HFFc6 (cell line): ENCODE measurements around the gene KRTAP2-4. TPM values are rescaled to one million over a fixed set of nuclear protein-coding genes. Genes with fewer than 3 reads are reported as not detected.
"Not testable (repeated sequence)": the region's sequence is repeated elsewhere in the genome, so short reads cannot be mapped to it uniquely, and the experiment has no call there.

Experiments used
- DNase-seq: peaks from one replicate; pipeline ENCODE4 v3.0.0-alpha.2; 2018
- H3K27ac Mint-ChIP-seq: 2 replicates; pipeline ENCODE4 v1.8.0; 2020; ENCODE audit warnings: mild to moderate bottlenecking, mixed read lengths
- H3K27me3 Mint-ChIP-seq: 2 replicates; pipeline ENCODE4 v1.8.0; 2021; ENCODE audit warnings: mild to moderate bottlenecking, moderate library complexity, mixed read lengths; ENCODE audit not compliant: insufficient read depth
- H3K36me3 Mint-ChIP-seq: 2 replicates; pipeline ENCODE4 v1.8.0; 2021; ENCODE audit warnings: low read depth, mixed read lengths
- H3K4me1 Mint-ChIP-seq: 2 replicates; pipeline ENCODE4 v1.8.0; 2020; ENCODE audit warnings: low read depth, mixed read lengths
- H3K4me3 Mint-ChIP-seq: 2 replicates; pipeline ENCODE4 v1.8.0; 2020; ENCODE audit warnings: mild to moderate bottlenecking, moderate library complexity, mixed read lengths
- H3K9me3 Mint-ChIP-seq: 2 replicates; pipeline ENCODE4 v1.8.0; 2020; ENCODE audit warnings: mild to moderate bottlenecking, mixed read lengths
- total RNA-seq, 6 experiments: library from RNA; stranded (reverse); fragmentation: NEBNext Ultra II Directional; extraction: Animal tissue kit (Norgen Biotek cat#: 25700); gene quantifications; 2 replicates in 1 of 6; 3 replicates in 5 of 6; pipeline ENCODE4 v1.2.3, GENCODE V29; 2021
- TF ChIP-seq, protein P1 (sequence below): fragments of 200-600 bp; sonication (generic); IDR thresholded peaks from 2 replicates; pipeline ENCODE4 v1.5.0; 2021; ENCODE audit warnings: antibody characterized with exemption, mild to moderate bottlenecking

The KRTAP2-4 gene
- total RNA-seq, 6 experiments from 2014 or later: not detected

GRCh38 chr17:41061964-41062363, 3.7 kb downstream of the KRTAP2-4 start:
- TF ChIP-seq, protein P1, sequence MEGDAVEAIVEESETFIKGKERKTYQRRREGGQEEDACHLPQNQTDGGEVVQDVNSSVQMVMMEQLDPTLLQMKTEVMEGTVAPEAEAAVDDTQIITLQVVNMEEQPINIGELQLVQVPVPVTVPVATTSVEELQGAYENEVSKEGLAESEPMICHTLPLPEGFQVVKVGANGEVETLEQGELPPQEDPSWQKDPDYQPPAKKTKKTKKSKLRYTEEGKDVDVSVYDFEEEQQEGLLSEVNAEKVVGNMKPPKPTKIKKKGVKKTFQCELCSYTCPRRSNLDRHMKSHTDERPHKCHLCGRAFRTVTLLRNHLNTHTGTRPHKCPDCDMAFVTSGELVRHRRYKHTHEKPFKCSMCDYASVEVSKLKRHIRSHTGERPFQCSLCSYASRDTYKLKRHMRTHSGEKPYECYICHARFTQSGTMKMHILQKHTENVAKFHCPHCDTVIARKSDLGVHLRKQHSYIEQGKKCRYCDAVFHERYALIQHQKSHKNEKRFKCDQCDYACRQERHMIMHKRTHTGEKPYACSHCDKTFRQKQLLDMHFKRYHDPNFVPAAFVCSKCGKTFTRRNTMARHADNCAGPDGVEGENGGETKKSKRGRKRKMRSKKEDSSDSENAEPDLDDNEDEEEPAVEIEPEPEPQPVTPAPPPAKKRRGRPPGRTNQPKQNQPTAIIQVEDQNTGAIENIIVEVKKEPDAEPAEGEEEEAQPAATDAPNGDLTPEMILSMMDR: peak; percentile 19; the same call in 1 of the 2 replicates
- peak overlapping the region; percentile 93 for H3K27ac Mint-ChIP-seq
- peak; percentile 93 for DNase-seq
- H3K27me3 Mint-ChIP-seq: peaks cover 6% of the 10 kb centered on the region
- peaks cover 13% of the 10 kb centered on the region for H3K36me3 Mint-ChIP-seq
- H3K9me3 Mint-ChIP-seq: no peaks in the 10 kb centered on the region
- peaks cover 92% of the 10 kb centered on the region for H3K4me1 Mint-ChIP-seq
- H3K4me3 Mint-ChIP-seq: peak overlapping the region; percentile 21; the same call in 1 of the 2 replicates

DNA sequence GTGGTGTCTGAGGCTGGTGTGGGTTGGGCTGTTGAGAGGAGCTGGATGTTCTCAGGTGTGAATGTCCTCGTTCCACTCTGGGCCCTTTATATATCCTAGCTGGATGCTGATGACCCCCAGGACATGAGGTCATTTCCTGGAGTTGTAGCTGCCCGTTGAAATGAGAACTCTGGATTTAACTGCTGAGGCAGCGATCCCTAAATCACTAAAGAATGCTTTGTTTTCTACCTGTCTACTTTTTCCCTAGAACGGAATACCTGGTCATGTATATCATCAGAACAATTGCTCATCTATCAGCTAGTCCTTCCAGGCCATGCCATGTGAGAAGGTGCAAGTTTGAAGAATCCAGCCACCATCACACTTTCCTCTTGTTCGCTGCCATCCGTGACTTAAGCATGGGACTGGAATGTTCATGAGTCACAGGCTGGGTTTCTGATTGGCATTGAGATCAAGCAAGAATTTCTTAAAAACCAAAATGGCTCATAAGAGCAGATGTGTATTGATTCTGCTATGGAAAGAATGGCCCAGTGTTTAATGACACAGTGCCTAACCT, 5.6 kb downstream of the KRTAP2-4 start, which contains the start of gene KRTAP2-3:
TSS of gene KRTAP2-3 (minus strand) at position 63 of the 553 bp plus-strand sequence. CDS start 64 bp downstream, outside the sequence.
- H3K27me3 Mint-ChIP-seq: peaks cover 4% of the 10 kb centered on the region
- DNase-seq: peak; percentile 89
- no peaks in the 10 kb centered on the region for H3K9me3 Mint-ChIP-seq
- H3K27ac Mint-ChIP-seq: peak within 1 kb of the TSS; percentile 93
- peaks cover 93% of the 10 kb centered on the region for H3K4me1 Mint-ChIP-seq
- TF ChIP-seq, protein P1: no peak
- peaks cover 8% of the 10 kb centered on the region for H3K36me3 Mint-ChIP-seq
- H3K4me3 Mint-ChIP-seq: peak within 1 kb of the TSS; percentile 75

DNA sequence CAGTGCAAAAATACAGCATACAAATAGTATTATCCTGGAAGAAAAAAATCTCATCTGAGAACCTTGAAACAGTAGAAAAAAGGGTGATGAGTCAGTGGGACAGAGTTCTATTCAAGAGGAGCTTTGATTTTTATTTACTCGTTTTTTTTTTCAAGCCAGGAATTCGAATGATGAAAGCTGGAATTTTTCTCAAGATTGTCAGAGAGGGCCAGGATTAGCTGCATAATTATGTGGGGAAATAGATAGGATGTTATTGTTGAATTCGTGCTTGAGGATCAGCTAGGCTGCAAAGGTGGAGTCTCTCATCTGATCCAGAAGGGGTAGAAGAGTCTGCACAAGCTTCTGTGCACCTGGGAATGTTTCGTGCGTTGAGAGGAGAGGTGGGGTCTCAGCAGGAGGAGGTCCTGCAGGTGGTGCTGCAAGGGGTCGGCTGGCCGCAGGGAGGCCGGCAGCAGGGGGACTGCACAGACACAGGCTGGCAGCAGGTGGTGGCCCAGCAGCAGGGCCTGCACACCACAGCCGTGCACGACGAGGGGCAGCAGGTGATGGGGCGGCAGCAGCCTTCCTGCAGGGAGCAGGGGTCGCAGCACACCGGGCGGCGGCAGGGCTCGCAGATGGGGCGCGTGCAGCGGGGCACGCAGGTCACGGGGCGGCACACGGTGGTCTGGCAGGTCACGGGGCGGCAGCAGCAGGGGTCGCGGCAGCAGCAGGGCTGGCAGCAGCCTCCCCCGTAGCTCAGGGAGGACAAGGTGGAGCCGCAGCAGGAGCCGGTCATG, 6.2 kb downstream of the KRTAP2-4 start:
- H3K9me3 Mint-ChIP-seq, H3K36me3 Mint-ChIP-seq, H3K27me3 Mint-ChIP-seq: not testable (repeated sequence)
- Mint-ChIP-seq H3K4me1 (peaks cover 88% of the 10 kb centered on the region), H3K27ac (peak overlapping the region; percentile 93), H3K4me3 (peak overlapping the region; percentile 75)
- DNase-seq: peak; percentile 84

GRCh38 chr17:41058741-41059140, 6.9 kb downstream of the KRTAP2-4 start:
- H3K27ac Mint-ChIP-seq: peak overlapping the region; percentile 90
- peaks cover 88% of the 10 kb centered on the region for H3K4me1 Mint-ChIP-seq
- no peak for DNase-seq
- peaks cover 4% of the 10 kb centered on the region for H3K27me3 Mint-ChIP-seq
- TF ChIP-seq, protein P1: no peak
- H3K4me3 Mint-ChIP-seq: 0 out of 2 replicates have a peak overlapping the region, but pooled peaks have one; percentile 75
- H3K9me3 Mint-ChIP-seq: peaks cover under 1% of the 10 kb centered on the region; the same call in 1 of the 2 replicates
- H3K36me3 Mint-ChIP-seq: peaks cover 9% of the 10 kb centered on the region

- H3K9me3 Mint-ChIP-seq: peaks cover 6% of the 10 kb centered on the region; the same call in 1 of the 2 replicates
- H3K27me3 Mint-ChIP-seq: peaks cover 4% of the 10 kb centered on the region
- TF ChIP-seq, protein P1: no peak
- H3K4me1 Mint-ChIP-seq: peaks cover 88% of the 10 kb centered on the region
- DNase-seq: no peak
- peak overlapping the region; percentile 62 for H3K27ac Mint-ChIP-seq
- H3K36me3 Mint-ChIP-seq: peaks cover 17% of the 10 kb centered on the region
- no peak overlapping the region for H3K4me3 Mint-ChIP-seq
Measured at GRCh38 chr17:41057547-41057946, 8.1 kb downstream of the KRTAP2-4 start.

DNA sequence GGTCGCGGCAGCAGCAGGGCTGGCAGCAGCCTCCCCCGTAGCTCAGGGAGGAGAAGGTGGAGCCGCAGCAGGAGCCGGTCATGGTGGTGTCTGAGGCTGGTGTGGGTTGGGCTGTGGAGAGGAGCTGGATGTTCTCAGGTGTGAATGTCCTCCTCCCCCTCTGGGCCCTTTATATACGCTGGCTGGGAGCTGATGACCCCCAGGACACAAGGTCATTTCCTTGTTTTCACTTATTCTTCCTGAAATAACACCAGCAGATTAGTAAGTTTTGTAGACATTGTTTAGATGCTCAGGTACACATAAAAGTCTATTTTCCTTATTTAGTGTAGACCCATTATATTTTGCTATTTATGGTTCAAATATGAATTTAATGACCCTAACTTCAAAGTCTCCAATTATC, 10.5 kb downstream of the KRTAP2-4 start, which contains the start of gene KRTAP2-2:
TSS of gene KRTAP2-2 (minus strand) at position 101 of the 400 bp plus-strand sequence. CDS start at position 82, 19 bp downstream.
- not testable (repeated sequence) for H3K4me3 Mint-ChIP-seq, DNase-seq, H3K27me3 Mint-ChIP-seq, H3K9me3 Mint-ChIP-seq
- peaks cover 24% of the 10 kb centered on the region for H3K36me3 Mint-ChIP-seq
- peaks cover 80% of the 10 kb centered on the region for H3K4me1 Mint-ChIP-seq
- H3K27ac Mint-ChIP-seq: peak within 1 kb of the TSS; percentile 48; the same call in 1 of the 2 replicates

GRCh38 chr17:41054556-41054955, 11.1 kb downstream of the KRTAP2-4 start:
- not testable (repeated sequence) for H3K4me3 Mint-ChIP-seq, H3K9me3 Mint-ChIP-seq, DNase-seq, H3K27me3 Mint-ChIP-seq, H3K27ac Mint-ChIP-seq
- Mint-ChIP-seq H3K36me3 (peaks cover 24% of the 10 kb centered on the region), H3K4me1 (peaks cover 81% of the 10 kb centered on the region)
